GM19238 (cell line): ENCODE measurements around the gene PTRH2.
A peak's percentile ranks its signal among the peaks of the same experiment; 100 is the strongest.
"Not testable (repeated sequence)": the region's sequence is repeated elsewhere in the genome, so short reads cannot be mapped to it uniquely, and the experiment has no call there.

Experiments used
- DNase-seq: peaks from one replicate; pipeline ENCODE4 v3.0.0; 2011; ENCODE audit warnings: low spot score; ENCODE audit not compliant: insufficient read length

PTRH2 gene

DNA sequence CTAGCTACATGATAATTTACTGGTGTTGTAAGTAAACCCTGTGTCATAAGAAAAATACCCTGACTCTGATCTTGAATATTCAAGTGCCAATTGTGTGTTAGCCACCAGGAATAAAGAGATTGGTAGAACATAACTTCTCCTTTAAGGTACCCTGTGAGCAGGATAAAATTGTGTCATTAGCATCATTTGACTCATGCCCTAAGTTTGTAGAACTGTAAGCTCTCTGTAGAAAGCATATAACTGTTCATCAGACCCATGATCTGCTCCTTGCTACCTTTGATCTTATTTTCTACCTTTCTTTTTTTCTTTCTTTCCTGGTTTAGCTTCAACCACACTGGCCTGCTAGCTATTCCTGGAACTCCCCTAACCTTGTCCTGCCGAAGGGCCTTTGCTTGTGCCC is 35.8 kb downstream of the PTRH2 start:
- no peak for DNase-seq

GRCh38 chr17:59669944-59670343 is 37.3 kb downstream of the PTRH2 start:
- no peak for DNase-seq

- DNase-seq = peak; percentile 10
These were observed 37.8 kb downstream of the PTRH2 start for GRCh38 chr17:59669411-59669810.

DNA sequence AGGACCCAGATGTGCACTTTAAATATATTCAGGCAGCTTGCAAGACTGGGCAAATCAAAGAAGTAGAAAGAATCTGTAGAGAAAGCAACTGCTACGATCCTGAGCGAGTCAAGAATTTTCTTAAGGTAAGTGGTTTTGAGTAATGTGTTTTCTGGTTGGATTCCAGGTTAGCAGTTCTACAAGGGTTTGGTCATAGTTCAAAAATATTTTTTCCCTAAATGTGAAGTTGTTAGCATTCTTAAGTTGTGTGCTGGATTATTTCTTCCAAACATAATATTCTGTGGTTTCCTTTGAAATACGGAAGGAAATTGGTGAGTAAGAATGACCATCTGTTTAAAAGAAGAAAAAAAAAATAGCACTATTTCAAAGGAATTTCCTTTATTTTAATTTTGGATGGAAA is 38.4 kb downstream of the PTRH2 start:
- DNase-seq = no peak

GRCh38 chr17:59666235-59666634 is 41.0 kb downstream of the PTRH2 start:
- DNase-seq = no peak

DNA sequence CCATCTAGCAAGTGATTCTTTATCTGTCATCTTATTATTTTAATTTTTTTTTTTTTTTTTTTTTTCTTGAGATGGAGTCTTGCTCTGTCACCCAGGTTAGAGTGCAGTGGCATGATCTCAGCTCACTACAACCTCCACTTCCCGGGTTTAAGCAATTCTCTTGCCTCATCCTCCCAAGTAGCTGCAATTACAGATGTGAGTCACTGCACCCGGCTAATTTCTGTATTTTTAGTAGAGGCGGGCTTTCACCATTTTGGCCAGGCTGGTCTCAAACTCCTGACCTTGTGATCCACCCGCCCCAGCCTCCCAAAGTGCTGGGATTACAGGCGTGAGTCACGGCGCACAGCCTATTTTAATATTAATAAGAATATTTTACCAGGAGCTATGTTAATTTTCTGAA is 50.6 kb downstream of the PTRH2 start:
- not testable (repeated sequence) for DNase-seq

DNA sequence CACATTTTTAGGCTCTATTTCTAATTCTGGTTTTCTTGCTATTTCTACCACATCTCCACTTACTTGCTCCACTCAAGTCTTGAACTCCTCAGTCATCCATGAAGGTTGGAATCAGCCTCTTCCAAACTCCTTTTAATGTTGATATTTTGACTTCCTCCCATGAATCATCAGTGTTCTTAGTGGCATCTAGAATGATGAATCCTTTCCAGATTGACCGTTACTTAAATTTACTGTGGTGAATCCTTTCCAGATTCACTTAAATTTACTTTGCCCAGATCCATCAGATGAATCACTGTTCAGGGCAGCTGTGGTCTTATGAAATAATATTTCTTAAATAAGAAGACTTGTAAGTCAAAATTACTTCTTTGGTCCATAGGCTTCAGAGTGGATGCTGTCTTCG is 55.1 kb downstream of the PTRH2 start:
- no peak for DNase-seq

GRCh38 chr17:59651346-59651745 is 55.9 kb downstream of the PTRH2 start:
- DNase-seq = no peak

DNA sequence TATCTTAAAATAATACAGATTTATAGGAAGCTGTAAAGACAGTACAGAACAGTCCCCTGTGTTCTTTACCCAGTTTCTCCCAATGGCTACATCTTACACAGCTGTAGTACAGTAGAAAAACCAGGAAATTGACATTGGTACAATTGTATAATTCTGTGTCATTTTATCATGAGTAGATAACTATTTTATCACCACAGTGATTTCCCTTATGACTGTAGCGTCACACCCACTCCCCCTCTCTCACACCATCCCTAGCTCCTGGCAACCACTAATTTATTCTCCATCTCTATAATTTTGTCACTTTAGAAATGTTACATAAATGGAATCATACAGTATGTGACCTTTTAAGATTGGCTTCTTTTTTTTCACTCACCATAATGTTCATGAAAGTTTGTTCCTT is 56.6 kb downstream of the PTRH2 start:
- DNase-seq = no peak

GRCh38 chr17:59649886-59650285 is 57.3 kb downstream of the PTRH2 start:
- no peak for DNase-seq
